Right lobe of liver (tissue), 4 donors: ENCODE data around the gene ING3.

ENCODE experiments used
- CTCF ChIP-seq, 4 donors: fragments of 200-600 bp in 3 of 4; fragments of 450-650 bp in 1 of 4; IDR thresholded peaks; one replicate each; pipeline versions ENCODE4 v1.5.1 to v1.8.0; 2016 to 2022; ENCODE audit warnings: antibody characterized with exemption in 4 of 4, mild to moderate bottlenecking in 2 of 4
- POLR2A ChIP-seq: fragments of 450-650 bp; IDR thresholded peaks from one replicate; pipeline ENCODE4 v1.6.1; 2017; ENCODE audit warnings: antibody characterized with exemption, mild to moderate bottlenecking
- donor health status: DM: no; HTN: no; CAD: no.
- donor health status: DM: no; HTN: no; CAD: no.
- donor health status: DM: no; HTN: yes; CAD: no.

GRCh38 chr7:121005996-121006584 lies 55.5 kb downstream of the ING3 start:
- TF ChIP-seq POLR2A (no peak), CTCF (IDR thresholded peaks at IDR 0.05) (no peak)
